Caco-2 (cell line): ENCODE data around the gene CEP164. TPM values are rescaled to one million over a fixed set of nuclear protein-coding genes. Genes with fewer than 3 reads are reported as not detected.

ENCODE experiments used
- BruUV-seq: library from RNA; stranded (reverse); fragments of 400-500 nt; replicated peaks from 2 replicates; lab custom pipeline; 2021; lab: Mats Ljungman, UMichigan
- CTCF ChIA-PET: fragments of 300-600 bp; sonication (Branson Sonifier 250); formaldehyde crosslinking; loops from one replicate; lab custom pipeline; 2022; ENCODE audit warnings: antibody characterized with exemption; lab: Charles Lee
- POLR2A ChIA-PET: fragments of 300-600 bp; sonication (Branson Sonifier 250); formaldehyde crosslinking; loops from one replicate; lab custom pipeline; 2022; ENCODE audit warnings: antibody characterized with exemption; lab: Charles Lee
- DNase-seq, 2 experiments: peaks; one replicate each; pipeline versions ENCODE4 v3.0.0 to v3.0.0-alpha.2; 2020 to 2022
- H3K27me3 ChIP-seq: replicated peaks from 2 replicates; pipeline ENCODE4 v1.6.0; 2011; ENCODE audit warnings: low read length; ENCODE audit not compliant: control insufficient read depth, insufficient read depth
- H3K36me3 ChIP-seq: 2 replicates; pipeline ENCODE4 v1.5.1; 2011; ENCODE audit warnings: low read length; ENCODE audit not compliant: control insufficient read depth, insufficient read depth
- H3K4me1 ChIP-seq: fragments of 250-450 bp; sonication (Bioruptor Pico); 2 replicates; pipeline ENCODE4 v1.5.1; 2020; ENCODE audit warnings: mild to moderate bottlenecking
- H3K4me3 ChIP-seq: 2 replicates; pipeline ENCODE4 v1.5.1; 2011; ENCODE audit warnings: low read depth, mild to moderate bottlenecking, control low read depth, low read length
- H3K9me3 ChIP-seq: fragments of 250-450 bp; sonication (Bioruptor Pico); 2 replicates; pipeline ENCODE4 v1.5.1; 2020; ENCODE audit warnings: mild to moderate bottlenecking, moderate library complexity
- H3K27ac Mint-ChIP-seq: one replicate; pipeline ENCODE4 v1.8.0; 2022; ENCODE audit warnings: mixed read lengths; ENCODE audit not compliant: unreplicated experiment
- H3K27me3 Mint-ChIP-seq: one replicate; pipeline ENCODE4 v1.8.0; 2022; ENCODE audit warnings: mixed read lengths; ENCODE audit not compliant: insufficient read depth, unreplicated experiment
- H3K36me3 Mint-ChIP-seq: one replicate; pipeline ENCODE4 v1.8.0; 2022; ENCODE audit warnings: mild to moderate bottlenecking, mixed read lengths; ENCODE audit not compliant: insufficient read depth, unreplicated experiment
- H3K4me1 Mint-ChIP-seq: one replicate; pipeline ENCODE4 v1.8.0; 2022; ENCODE audit warnings: low read depth, mixed read lengths; ENCODE audit not compliant: unreplicated experiment
- H3K4me3 Mint-ChIP-seq: one replicate; pipeline ENCODE4 v1.8.0; 2022; ENCODE audit warnings: mild to moderate bottlenecking, moderate library complexity, mixed read lengths; ENCODE audit not compliant: unreplicated experiment
- H3K9me3 Mint-ChIP-seq: one replicate; pipeline ENCODE4 v1.8.0; 2022; ENCODE audit warnings: mixed read lengths; ENCODE audit not compliant: unreplicated experiment
- CTCF ChIP-seq, 2 experiments: fragments of 200-600 bp in 1 of 2; IDR thresholded peaks; 1 replicate in 1 of 2; 2 replicates in 1 of 2; pipeline versions ENCODE4 v1.5.1 to v1.8.0; 2011 to 2022; ENCODE audit warnings: antibody characterized with exemption in 1 of 2, control low read depth in 1 of 2, inconsistent platforms in 1 of 2, low read depth in 1 of 2, low read length in 1 of 2, mild to moderate bottlenecking in 1 of 2, moderate library complexity in 1 of 2; ENCODE audit not compliant: insufficient read depth in 1 of 2, severe bottlenecking in 1 of 2, unreplicated experiment in 1 of 2
- intact Hi-C: fragments of 100-400 bp; cut with micrococcal nuclease; formaldehyde crosslinking; loops from one replicate; pipeline ENCODE4 v1.10.0; 2022; ENCODE audit not compliant: unreplicated experiment
- total RNA-seq: library from RNA; stranded (reverse); gene quantifications from 2 replicates; pipeline ENCODE4 v1.2.3, GENCODE V29; 2022

Gene CEP164
- total RNA-seq, 1 experiment from 2014 or later = 48.9 TPM

- no peak for TF ChIP-seq CTCF (IDR thresholded peaks at IDR 0.05; ENCODE audit: insufficient read depth in 1 of 2, low read depth in 1 of 2, low read length in 1 of 2, severe bottlenecking in 1 of 2, unreplicated experiment in 1 of 2)
- ChIA-PET CTCF (no interaction called here), POLR2A (no interaction called here)
- no peak for DNase-seq
- H3K27me3 ChIP-seq = no peaks in the 10 kb centered on the region
- H3K4me1 ChIP-seq = no peaks in the 10 kb centered on the region
- H3K4me1 Mint-ChIP-seq = no peaks in the 10 kb centered on the region
- no peaks in the 10 kb centered on the region for H3K27me3 Mint-ChIP-seq
- H3K36me3 ChIP-seq = peaks cover 2% of the 10 kb centered on the region; the same call in 1 of the 2 replicates
- H3K9me3 ChIP-seq = no peaks in the 10 kb centered on the region
- intact Hi-C loops = no loop called here
- H3K27ac Mint-ChIP-seq = no peak overlapping the region
- no peaks in the 10 kb centered on the region for H3K36me3 Mint-ChIP-seq
- H3K9me3 Mint-ChIP-seq = no peaks in the 10 kb centered on the region
- BruUV-seq = no TSS peak
- H3K4me3 Mint-ChIP-seq = no peak overlapping the region
- no peak overlapping the region for H3K4me3 ChIP-seq
These were observed 56.4 kb downstream of the CEP164 start for GRCh38 chr11:117384045-117384444.

DNA sequence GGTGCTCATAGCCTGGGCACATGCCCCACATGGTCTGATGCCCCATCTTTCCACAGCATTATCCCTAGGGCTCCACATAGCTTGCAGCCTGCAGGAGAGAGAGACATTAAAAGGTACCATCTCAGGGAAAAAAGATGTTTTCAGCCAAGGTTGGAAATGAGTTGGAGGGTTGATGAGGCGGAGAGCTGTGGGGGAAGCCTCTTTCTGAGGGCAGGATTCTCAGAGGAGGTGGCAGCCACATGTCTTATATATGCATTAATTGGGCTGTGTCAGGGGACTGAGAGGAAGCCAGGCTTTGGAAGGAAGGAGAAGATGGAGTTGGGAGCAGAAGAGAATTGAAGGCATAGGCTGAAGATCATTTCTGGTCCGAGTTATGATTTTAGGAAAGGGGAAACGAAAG lies 57.8 kb downstream of the CEP164 start:
- H3K9me3 Mint-ChIP-seq = no peaks in the 10 kb centered on the region
- no peak for DNase-seq
- no peaks in the 10 kb centered on the region for H3K9me3 ChIP-seq
- H3K4me1 ChIP-seq = no peaks in the 10 kb centered on the region
- ChIA-PET CTCF (interaction anchor here (0.8 kb wide), 1 partner anchor 41 kb away, joined by 5 read pairs; no protein-coding TSS in a partner anchor), POLR2A (no interaction called here)
- H3K36me3 Mint-ChIP-seq = no peaks in the 10 kb centered on the region
- peaks cover 2% of the 10 kb centered on the region; the same call in 1 of the 2 replicates for H3K36me3 ChIP-seq
- intact Hi-C loops = no loop called here
- no peaks in the 10 kb centered on the region for H3K27me3 ChIP-seq
- H3K4me1 Mint-ChIP-seq = no peaks in the 10 kb centered on the region
- no peaks in the 10 kb centered on the region for H3K27me3 Mint-ChIP-seq
- no TSS peak for BruUV-seq
- no peak overlapping the region for H3K4me3 ChIP-seq
- no peak for TF ChIP-seq CTCF (IDR thresholded peaks at IDR 0.05; ENCODE audit: insufficient read depth in 1 of 2, low read depth in 1 of 2, low read length in 1 of 2, severe bottlenecking in 1 of 2, unreplicated experiment in 1 of 2)
- no peak overlapping the region for H3K27ac Mint-ChIP-seq
- no peak overlapping the region for H3K4me3 Mint-ChIP-seq

GRCh38 chr11:117385906-117386305 lies 58.3 kb downstream of the CEP164 start:
- Histone ChIP-seq H3K4me1 (no peaks in the 10 kb centered on the region), H3K36me3 (peaks cover 2% of the 10 kb centered on the region; the same call in 1 of the 2 replicates), H3K27me3 (no peaks in the 10 kb centered on the region), H3K9me3 (no peaks in the 10 kb centered on the region), H3K4me3 (no peak overlapping the region)
- H3K4me1 Mint-ChIP-seq = no peaks in the 10 kb centered on the region
- no peaks in the 10 kb centered on the region for H3K27me3 Mint-ChIP-seq
- DNase-seq = no peak
- POLR2A ChIA-PET = no interaction called here
- intact Hi-C loops = no loop called here
- no TSS peak for BruUV-seq
- no peaks in the 10 kb centered on the region for H3K9me3 Mint-ChIP-seq
- H3K36me3 Mint-ChIP-seq = peaks cover 4% of the 10 kb centered on the region
- CTCF ChIA-PET = interaction anchor here (0.8 kb wide), 1 partner anchor 40 kb away, joined by 5 read pairs; no protein-coding TSS in a partner anchor
- no peak overlapping the region for H3K27ac Mint-ChIP-seq
- TF ChIP-seq CTCF (IDR thresholded peaks at IDR 0.05; ENCODE audit: insufficient read depth in 1 of 2, low read depth in 1 of 2, low read length in 1 of 2, severe bottlenecking in 1 of 2, unreplicated experiment in 1 of 2) = no peak
- H3K4me3 Mint-ChIP-seq = no peak overlapping the region
